ENCODE results near the gene MLLT10. TPM values are rescaled to one million over a fixed set of nuclear protein-coding genes. Genes with fewer than 3 reads are reported as not detected.
"Not testable (repeated sequence)": the region's sequence is repeated elsewhere in the genome, so short reads cannot be mapped to it uniquely, and the experiment has no call there.

MLLT10 gene
- total RNA-seq, 1 experiment from 2014 or later, result 60.1 TPM

DNA sequence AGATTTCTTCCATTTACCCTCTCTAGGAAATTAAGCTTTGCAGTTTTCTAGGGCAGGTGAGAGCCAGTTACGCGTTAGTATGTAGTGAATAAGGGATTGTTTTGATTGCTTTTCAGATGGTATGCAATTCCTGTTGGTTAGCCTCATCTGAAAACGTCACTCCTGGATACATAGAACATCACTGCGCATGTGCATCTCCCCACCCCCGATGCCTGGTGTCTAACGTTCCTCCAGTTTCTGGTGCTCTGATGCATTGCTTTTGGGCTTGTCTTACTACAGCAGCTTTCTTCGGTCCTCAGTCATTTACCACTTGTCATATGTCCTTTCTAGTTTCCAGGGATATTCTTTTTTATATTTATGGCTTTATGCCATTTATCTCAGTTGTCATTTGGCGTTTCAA is 22.5 kb downstream of the MLLT10 start:
- DNase-seq (ENCODE audit: low spot score) (no peak), ATAC-seq (no peak)
- TF ChIP-seq HMGA2 (CRISPR knock-in tag; IDR thresholded peaks at IDR 0.05) (no peak), TEAD4 (CRISPR knock-in tag; IDR thresholded peaks at IDR 0.05) (no peak), TCF7 (CRISPR knock-in tag; IDR thresholded peaks at IDR 0.05; ENCODE audit: low read depth) (no peak), SOX15 (CRISPR knock-in tag; IDR thresholded peaks at IDR 0.05) (no peak), ZNF121 (CRISPR knock-in tag; IDR thresholded peaks at IDR 0.05) (no peak), ELF4 (CRISPR knock-in tag; IDR thresholded peaks at IDR 0.05; ENCODE audit: low read depth) (no peak), IRF2 (CRISPR knock-in tag; IDR thresholded peaks at IDR 0.05; ENCODE audit: borderline replicate concordance, low read depth) (no peak), FOXK1 (CRISPR knock-in tag; IDR thresholded peaks at IDR 0.05) (no peak)
- TF ChIP-seq, protein P1, sequence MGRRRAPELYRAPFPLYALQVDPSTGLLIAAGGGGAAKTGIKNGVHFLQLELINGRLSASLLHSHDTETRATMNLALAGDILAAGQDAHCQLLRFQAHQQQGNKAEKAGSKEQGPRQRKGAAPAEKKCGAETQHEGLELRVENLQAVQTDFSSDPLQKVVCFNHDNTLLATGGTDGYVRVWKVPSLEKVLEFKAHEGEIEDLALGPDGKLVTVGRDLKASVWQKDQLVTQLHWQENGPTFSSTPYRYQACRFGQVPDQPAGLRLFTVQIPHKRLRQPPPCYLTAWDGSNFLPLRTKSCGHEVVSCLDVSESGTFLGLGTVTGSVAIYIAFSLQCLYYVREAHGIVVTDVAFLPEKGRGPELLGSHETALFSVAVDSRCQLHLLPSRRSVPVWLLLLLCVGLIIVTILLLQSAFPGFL (CRISPR knock-in tag; IDR thresholded peaks at IDR 0.05; ENCODE audit: borderline replicate concordance), result no peak
- TF ChIP-seq, protein P2, sequence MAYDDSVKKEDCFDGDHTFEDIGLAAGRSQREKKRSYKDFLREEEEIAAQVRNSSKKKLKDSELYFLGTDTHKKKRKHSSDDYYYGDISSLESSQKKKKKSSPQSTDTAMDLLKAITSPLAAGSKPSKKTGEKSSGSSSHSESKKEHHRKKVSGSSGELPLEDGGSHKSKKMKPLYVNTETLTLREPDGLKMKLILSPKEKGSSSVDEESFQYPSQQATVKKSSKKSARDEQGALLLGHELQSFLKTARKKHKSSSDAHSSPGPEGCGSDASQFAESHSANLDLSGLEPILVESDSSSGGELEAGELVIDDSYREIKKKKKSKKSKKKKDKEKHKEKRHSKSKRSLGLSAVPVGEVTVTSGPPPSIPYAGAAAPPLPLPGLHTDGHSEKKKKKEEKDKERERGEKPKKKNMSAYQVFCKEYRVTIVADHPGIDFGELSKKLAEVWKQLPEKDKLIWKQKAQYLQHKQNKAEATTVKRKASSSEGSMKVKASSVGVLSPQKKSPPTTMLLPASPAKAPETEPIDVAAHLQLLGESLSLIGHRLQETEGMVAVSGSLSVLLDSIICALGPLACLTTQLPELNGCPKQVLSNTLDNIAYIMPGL (CRISPR knock-in tag; IDR thresholded peaks at IDR 0.05), result no peak
- Mint-ChIP-seq H3K9me3 (no peaks in the 10 kb centered on the region), H3K4me1 (peaks cover 18% of the 10 kb centered on the region), H3K27me3 (ENCODE audit: low read depth) (no peaks in the 10 kb centered on the region), H3K27ac (peak overlapping the region; percentile 15), H3K36me3 (peaks cover 69% of the 10 kb centered on the region), H3K4me3 (no peak overlapping the region)
- ChIA-PET CTCF (no interaction called here), POLR2A (interaction anchor here (0.6 to 0.7 kb wide), 2 partner anchors 46 to 412 kb away, joined by 3 read pairs; no protein-coding TSS in a partner anchor)

DNA sequence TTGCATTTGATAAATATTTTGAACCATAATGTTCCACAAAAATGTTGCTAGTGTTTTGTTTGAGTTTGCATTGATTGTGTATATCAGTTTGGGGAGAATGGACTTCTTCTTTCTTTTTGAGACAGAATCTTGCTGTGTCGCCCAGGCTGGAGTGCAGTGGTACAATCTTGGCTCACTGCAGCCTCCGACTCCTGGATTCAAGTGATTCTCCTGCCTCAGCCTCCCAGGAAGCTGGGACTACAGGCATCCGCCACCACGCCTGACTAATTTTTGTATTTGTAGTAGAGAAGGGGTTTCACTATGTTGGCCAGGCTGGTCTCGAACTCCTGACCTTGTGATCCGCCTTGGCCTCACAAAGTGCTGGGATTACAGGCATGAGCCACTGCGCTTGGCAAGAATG is 25.0 kb downstream of the MLLT10 start:
- H3K4me3 Mint-ChIP-seq; H3K9me3 Mint-ChIP-seq; H3K27ac Mint-ChIP-seq; CTCF ChIA-PET; H3K27me3 Mint-ChIP-seq (ENCODE audit: low read depth); DNase-seq (ENCODE audit: low spot score); ATAC-seq: not testable (repeated sequence)
- Mint-ChIP-seq H3K4me1 (peaks cover 19% of the 10 kb centered on the region), H3K36me3 (peaks cover 48% of the 10 kb centered on the region)
- POLR2A ChIA-PET, result interaction anchor here (0.6 kb wide), 1 partner anchor 10 kb away, joined by 4 read pairs; no protein-coding TSS in a partner anchor
- TF ChIP-seq ZNF121 (CRISPR knock-in tag; IDR thresholded peaks at IDR 0.05), result peak; percentile 65; the same call in 1 of the 2 replicates

DNA sequence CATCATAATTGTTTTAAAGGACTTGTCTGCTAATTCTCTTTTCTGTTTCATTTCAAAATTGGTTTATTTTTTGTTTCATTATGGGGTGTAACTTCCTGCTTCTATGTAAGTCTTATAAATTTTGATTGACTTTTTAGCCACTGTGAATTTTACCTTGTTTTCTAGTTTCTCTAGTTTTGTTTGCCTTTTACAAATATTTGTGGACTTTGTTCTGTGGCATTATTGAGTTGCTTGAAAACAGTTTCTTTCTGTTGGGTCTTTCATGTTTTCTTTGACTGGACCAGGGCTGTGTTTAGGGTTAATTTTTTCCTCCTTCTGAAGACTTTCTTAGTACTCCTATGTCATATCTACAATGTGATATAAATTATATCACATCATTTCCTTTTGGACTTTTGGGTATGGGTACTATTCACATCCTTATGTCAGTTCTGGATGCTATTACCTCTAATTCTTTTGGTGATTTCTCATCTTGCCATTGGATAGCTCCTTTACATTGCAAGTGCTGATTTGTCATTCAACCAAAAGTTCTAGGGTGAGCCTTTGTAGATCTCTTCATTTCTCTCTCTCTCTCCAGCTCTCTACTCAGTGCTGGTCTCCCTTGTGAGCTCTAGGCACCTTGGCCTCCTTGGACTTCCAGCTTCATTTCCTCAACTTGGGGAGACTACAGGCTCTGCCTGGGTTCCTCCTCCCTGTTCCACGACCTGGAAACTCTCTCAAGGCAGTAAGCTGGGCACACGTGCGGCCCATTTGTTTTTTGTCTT is 36.9 kb downstream of the MLLT10 start:
- Mint-ChIP-seq H3K9me3 (no peaks in the 10 kb centered on the region), H3K27me3 (ENCODE audit: low read depth) (no peaks in the 10 kb centered on the region), H3K4me1 (peaks cover 39% of the 10 kb centered on the region), H3K4me3 (no peak overlapping the region), H3K36me3 (peaks cover 16% of the 10 kb centered on the region), H3K27ac (peak overlapping the region; percentile 78)
- TF ChIP-seq ZNF317 (CRISPR knock-in tag; IDR thresholded peaks at IDR 0.05; ENCODE audit: borderline replicate concordance, low read depth) (no peak), GTF2I (CRISPR knock-in tag; conservative IDR thresholded peaks at IDR 0.05) (no peak), RELA (CRISPR knock-in tag; IDR thresholded peaks at IDR 0.05; ENCODE audit: borderline replicate concordance) (no peak)
- TF ChIP-seq, protein P3, sequence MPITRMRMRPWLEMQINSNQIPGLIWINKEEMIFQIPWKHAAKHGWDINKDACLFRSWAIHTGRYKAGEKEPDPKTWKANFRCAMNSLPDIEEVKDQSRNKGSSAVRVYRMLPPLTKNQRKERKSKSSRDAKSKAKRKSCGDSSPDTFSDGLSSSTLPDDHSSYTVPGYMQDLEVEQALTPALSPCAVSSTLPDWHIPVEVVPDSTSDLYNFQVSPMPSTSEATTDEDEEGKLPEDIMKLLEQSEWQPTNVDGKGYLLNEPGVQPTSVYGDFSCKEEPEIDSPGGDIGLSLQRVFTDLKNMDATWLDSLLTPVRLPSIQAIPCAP (CRISPR knock-in tag; IDR thresholded peaks at IDR 0.05), result no peak
- TF ChIP-seq, protein P4, sequence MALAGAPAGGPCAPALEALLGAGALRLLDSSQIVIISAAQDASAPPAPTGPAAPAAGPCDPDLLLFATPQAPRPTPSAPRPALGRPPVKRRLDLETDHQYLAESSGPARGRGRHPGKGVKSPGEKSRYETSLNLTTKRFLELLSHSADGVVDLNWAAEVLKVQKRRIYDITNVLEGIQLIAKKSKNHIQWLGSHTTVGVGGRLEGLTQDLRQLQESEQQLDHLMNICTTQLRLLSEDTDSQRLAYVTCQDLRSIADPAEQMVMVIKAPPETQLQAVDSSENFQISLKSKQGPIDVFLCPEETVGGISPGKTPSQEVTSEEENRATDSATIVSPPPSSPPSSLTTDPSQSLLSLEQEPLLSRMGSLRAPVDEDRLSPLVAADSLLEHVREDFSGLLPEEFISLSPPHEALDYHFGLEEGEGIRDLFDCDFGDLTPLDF (CRISPR knock-in tag; IDR thresholded peaks at IDR 0.05), result no peak
- TF ChIP-seq, protein P5, sequence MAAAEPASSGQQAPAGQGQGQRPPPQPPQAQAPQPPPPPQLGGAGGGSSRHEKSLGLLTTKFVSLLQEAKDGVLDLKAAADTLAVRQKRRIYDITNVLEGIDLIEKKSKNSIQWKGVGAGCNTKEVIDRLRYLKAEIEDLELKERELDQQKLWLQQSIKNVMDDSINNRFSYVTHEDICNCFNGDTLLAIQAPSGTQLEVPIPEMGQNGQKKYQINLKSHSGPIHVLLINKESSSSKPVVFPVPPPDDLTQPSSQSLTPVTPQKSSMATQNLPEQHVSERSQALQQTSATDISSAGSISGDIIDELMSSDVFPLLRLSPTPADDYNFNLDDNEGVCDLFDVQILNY (CRISPR knock-in tag; IDR thresholded peaks at IDR 0.05), result no peak
- TF ChIP-seq, protein P6, sequence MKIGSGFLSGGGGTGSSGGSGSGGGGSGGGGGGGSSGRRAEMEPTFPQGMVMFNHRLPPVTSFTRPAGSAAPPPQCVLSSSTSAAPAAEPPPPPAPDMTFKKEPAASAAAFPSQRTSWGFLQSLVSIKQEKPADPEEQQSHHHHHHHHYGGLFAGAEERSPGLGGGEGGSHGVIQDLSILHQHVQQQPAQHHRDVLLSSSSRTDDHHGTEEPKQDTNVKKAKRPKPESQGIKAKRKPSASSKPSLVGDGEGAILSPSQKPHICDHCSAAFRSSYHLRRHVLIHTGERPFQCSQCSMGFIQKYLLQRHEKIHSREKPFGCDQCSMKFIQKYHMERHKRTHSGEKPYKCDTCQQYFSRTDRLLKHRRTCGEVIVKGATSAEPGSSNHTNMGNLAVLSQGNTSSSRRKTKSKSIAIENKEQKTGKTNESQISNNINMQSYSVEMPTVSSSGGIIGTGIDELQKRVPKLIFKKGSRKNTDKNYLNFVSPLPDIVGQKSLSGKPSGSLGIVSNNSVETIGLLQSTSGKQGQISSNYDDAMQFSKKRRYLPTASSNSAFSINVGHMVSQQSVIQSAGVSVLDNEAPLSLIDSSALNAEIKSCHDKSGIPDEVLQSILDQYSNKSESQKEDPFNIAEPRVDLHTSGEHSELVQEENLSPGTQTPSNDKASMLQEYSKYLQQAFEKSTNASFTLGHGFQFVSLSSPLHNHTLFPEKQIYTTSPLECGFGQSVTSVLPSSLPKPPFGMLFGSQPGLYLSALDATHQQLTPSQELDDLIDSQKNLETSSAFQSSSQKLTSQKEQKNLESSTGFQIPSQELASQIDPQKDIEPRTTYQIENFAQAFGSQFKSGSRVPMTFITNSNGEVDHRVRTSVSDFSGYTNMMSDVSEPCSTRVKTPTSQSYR (CRISPR knock-in tag; IDR thresholded peaks at IDR 0.05), result no peak
- ChIA-PET POLR2A (no interaction called here), CTCF (no interaction called here)
- no peak for DNase-seq (ENCODE audit: low spot score)
- ATAC-seq, result peak; percentile 47

All from WTC11 (cell line).